Measurements from ENCODE around the gene FLYWCH2. TPM values are rescaled to one million over a fixed set of nuclear protein-coding genes. Genes with fewer than 3 reads are reported as not detected.
"Not testable (repeated sequence)": the region's sequence is repeated elsewhere in the genome, so short reads cannot be mapped to it uniquely, and the experiment has no call there.

FLYWCH2 gene
- total and polyA plus RNA-seq, 3 donors from 2014 or later, result 42.3 to 96.5 (median 96.1) TPM

DNA sequence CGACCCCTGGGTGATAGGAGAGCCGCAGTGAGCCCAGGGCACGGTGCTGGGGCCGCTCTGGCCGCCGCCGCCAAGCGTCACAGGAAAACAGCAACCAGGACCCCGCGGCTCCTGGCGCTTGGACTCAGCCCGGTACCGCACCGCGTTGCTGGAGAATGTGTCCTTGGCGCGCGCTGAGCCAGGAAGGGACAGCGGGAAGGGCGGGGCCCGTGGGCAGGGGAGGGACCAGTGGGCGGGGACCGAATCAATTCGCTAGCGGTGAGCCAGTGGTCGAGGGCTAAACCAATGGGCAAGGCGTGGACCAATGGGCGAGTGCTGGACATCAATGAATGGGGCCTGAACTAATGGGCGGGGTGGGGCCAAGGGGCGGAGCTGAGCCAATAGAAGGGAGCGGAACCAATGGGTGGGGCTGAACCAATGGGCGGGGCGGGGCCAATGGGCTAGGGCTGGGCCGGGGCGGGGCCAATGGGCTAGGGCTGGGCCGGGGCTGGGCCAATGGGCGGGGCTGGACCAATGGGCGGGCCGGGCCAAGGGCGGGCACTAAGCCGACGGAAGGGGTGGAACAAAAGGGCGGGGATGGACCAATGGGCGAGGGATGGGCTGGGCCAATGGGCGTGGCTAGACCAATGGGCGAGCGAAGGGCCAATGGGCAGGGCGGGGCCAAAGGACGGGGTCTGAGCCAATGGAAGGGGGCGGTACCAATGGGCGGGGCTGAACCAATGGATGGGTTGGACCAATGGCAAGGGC, 22.4 kb downstream of the FLYWCH2 start:
- TF ChIP-seq POLR2A (IDR thresholded peaks at IDR 0.05), result peak; percentile 60
- TF ChIP-seq, protein P1, sequence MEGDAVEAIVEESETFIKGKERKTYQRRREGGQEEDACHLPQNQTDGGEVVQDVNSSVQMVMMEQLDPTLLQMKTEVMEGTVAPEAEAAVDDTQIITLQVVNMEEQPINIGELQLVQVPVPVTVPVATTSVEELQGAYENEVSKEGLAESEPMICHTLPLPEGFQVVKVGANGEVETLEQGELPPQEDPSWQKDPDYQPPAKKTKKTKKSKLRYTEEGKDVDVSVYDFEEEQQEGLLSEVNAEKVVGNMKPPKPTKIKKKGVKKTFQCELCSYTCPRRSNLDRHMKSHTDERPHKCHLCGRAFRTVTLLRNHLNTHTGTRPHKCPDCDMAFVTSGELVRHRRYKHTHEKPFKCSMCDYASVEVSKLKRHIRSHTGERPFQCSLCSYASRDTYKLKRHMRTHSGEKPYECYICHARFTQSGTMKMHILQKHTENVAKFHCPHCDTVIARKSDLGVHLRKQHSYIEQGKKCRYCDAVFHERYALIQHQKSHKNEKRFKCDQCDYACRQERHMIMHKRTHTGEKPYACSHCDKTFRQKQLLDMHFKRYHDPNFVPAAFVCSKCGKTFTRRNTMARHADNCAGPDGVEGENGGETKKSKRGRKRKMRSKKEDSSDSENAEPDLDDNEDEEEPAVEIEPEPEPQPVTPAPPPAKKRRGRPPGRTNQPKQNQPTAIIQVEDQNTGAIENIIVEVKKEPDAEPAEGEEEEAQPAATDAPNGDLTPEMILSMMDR (IDR thresholded peaks at IDR 0.05), result no peak
- DNase-seq, result peak; percentile 100
- Histone ChIP-seq H3K4me1 (peaks cover 14% of the 10 kb centered on the region), H3K4me3 (peak overlapping the region; percentile 67 to 78), H3K27ac (peak overlapping the region; percentile 84 to 86), H3K27me3 (no peaks in the 10 kb centered on the region), H3K36me3 (ENCODE audit: low read depth, missing control alignments) (no peaks in the 10 kb centered on the region), H3K9me3 (no peaks in the 10 kb centered on the region)
- WGBS, 2 donors, result 1% methylated on average over 21 to 44 of the region's 51 CpGs
- intact Hi-C loops (cut with DNase I; ENCODE audit: low total_unique reads), result no loop called here

DNA sequence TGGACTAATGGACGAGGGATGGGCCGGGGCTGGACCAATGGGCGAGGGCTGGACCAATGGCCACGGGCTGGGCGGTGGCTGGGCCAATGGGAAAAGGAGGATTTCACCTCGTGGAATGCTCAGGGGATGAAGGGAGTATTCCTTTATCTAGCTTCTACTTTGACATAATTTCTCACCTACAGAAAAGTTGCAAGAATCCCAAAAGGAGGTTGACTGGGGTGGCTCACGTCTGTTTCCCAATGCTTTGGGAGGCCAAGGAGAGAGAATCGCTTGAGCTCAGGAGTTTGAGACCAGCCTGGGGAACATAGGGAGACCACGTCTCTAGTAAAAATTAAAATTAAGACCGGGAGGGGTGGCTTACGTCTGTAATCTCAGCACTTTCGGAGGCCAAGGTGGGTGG, 23.0 kb downstream of the FLYWCH2 start:
- no peak for DNase-seq
- Histone ChIP-seq H3K36me3 (ENCODE audit: low read depth, missing control alignments) (no peaks in the 10 kb centered on the region), H3K9me3 (no peaks in the 10 kb centered on the region), H3K4me3 (no peak overlapping the region), H3K27me3 (no peaks in the 10 kb centered on the region), H3K4me1 (peaks cover 14% of the 10 kb centered on the region), H3K27ac (peak overlapping the region in 1 of 2 donors; percentile 64)
- TF ChIP-seq, protein P1 (IDR thresholded peaks at IDR 0.05), result no peak
- TF ChIP-seq POLR2A (IDR thresholded peaks at IDR 0.05), result no peak
- intact Hi-C loops (cut with DNase I; ENCODE audit: low total_unique reads), result no loop called here
- 17 to 34% methylated on average over 11 to 12 of the region's 12 CpGs for WGBS, 2 donors

DNA sequence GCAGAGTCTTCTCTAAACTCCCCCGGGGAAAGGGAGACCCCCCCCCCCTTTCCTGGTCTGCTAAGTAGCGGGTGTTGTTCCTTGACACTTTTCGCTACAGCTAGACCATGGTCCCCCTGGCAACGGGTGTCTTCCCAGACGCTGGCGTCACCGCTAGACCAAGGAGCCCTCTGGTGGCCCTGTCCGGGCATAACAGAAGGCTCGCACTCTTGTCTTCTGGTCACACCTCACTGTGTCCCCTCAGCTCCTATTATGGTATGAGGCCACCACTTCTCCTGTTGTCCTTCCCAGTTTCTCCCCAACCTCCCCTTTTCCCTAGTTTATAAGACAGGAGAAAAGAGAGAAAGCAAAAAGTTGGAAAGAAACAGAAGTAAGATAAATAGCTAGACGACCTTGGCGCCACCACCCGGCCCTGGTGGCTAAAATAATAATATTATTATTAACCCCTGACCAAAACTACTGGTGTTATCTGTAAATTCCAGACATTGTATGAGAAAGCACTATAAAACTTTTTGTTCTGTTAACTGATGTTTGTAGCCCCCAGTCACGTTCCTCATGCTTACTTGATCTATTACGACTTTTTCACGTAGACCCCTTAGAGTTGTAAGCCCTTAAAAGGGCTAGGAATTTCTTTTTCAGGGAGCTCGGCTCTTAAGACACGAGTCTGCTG, 24.2 kb downstream of the FLYWCH2 start:
- WGBS, 2 donors, result 5 to 9% methylated on average over 14 to 17 of the region's 17 CpGs
- H3K27me3 ChIP-seq; H3K36me3 ChIP-seq (ENCODE audit: low read depth, missing control alignments); H3K27ac ChIP-seq; H3K9me3 ChIP-seq; intact Hi-C loops (cut with DNase I; ENCODE audit: low total_unique reads); H3K4me3 ChIP-seq: not testable (repeated sequence)
- peak; percentile 80 for DNase-seq
- TF ChIP-seq, protein P1 (IDR thresholded peaks at IDR 0.05), result peak; percentile 46 to 74 (median 72)
- peaks cover 14% of the 10 kb centered on the region for H3K4me1 ChIP-seq

DNA sequence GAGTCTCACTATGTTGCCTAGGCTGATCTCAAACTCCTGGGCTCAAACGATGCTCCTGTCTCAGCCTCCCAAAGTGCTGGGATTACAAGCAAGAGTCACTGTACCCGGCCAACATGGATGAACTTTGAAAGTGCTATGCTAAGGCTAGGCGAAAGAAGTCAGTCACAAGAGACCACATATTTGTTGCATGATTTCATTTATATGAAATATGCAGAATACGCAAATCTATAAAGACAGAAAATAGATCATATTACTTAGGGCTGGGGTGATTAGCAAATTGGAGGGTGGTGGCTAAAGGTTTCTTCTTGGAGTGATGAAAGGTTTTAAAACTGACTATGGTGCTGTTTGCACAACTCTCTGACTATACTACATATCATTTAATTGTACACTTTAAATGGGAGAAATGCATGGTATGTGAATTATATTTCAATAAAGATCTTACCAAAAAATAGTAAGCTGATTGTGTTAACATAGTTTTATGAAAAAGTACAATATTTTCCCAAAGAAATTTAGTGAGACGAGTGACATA, 27.5 kb downstream of the FLYWCH2 start:
- H3K27ac ChIP-seq, result no peak overlapping the region
- H3K36me3 ChIP-seq (ENCODE audit: low read depth, missing control alignments), result no peaks in the 10 kb centered on the region
- peak overlapping the region in 1 of 2 donors; percentile 83 for H3K4me3 ChIP-seq
- WGBS, 2 donors, result 54 to 55% methylated on average over 5 of the region's 5 CpGs
- intact Hi-C loops (cut with DNase I; ENCODE audit: low total_unique reads), result no loop called here
- no peak for TF ChIP-seq POLR2A (IDR thresholded peaks at IDR 0.05)
- TF ChIP-seq, protein P1 (IDR thresholded peaks at IDR 0.05), result no peak
- H3K4me1 ChIP-seq, result peaks cover 13% of the 10 kb centered on the region
- no peak for DNase-seq
- H3K9me3 ChIP-seq, result no peaks in the 10 kb centered on the region
- no peaks in the 10 kb centered on the region for H3K27me3 ChIP-seq

All from testis (tissue), 3 donors.